Islet of Langerhans (tissue), 1 donor: ENCODE measurements around the gene SLC25A48.
"Not testable (repeated sequence)": the region's sequence is repeated elsewhere in the genome, so short reads cannot be mapped to it uniquely, and the experiment has no call there.

ENCODE experiments used
- FAIRE-seq: peaks from one replicate; lab custom pipeline; 2011; peaks lifted over from hg19 to GRCh38; lab: Jason Lieb, UNC

SLC25A48 gene

GRCh38 chr5:135829681-135830383, 4.6 kb upstream of the SLC25A48 start:
- no peak for FAIRE-seq

GRCh38 chr5:135830384-135830700, 4.1 kb upstream of the SLC25A48 start:
- no peak for FAIRE-seq

GRCh38 chr5:135830876-135831275, 3.6 kb upstream of the SLC25A48 start:
- no peak for FAIRE-seq

- FAIRE-seq = no peak
Observed at GRCh38 chr5:135831439-135831838, 3.0 kb upstream of the SLC25A48 start.

- no peak for FAIRE-seq
Observed at GRCh38 chr5:135831851-135832555, 2.5 kb upstream of the SLC25A48 start.

- no peak for FAIRE-seq
Observed at GRCh38 chr5:135832941-135833920, 1.2 kb upstream of the SLC25A48 start.

- no peak for FAIRE-seq
Observed at GRCh38 chr5:135833961-135834638, 363 bp upstream of the SLC25A48 start.

- no peak for FAIRE-seq
Observed at GRCh38 chr5:135835766-135836165, 1.3 kb downstream of the SLC25A48 start.

GRCh38 chr5:135838395-135838794, 3.9 kb downstream of the SLC25A48 start:
- FAIRE-seq = not testable (repeated sequence)

- FAIRE-seq = no peak
Observed at GRCh38 chr5:135839566-135839965, 5.1 kb downstream of the SLC25A48 start.

GRCh38 chr5:135840959-135841358, 6.5 kb downstream of the SLC25A48 start:
- FAIRE-seq = no peak

GRCh38 chr5:135842737-135843136, 8.3 kb downstream of the SLC25A48 start:
- FAIRE-seq = no peak

GRCh38 chr5:135843571-135844337, 9.3 kb downstream of the SLC25A48 start:
- FAIRE-seq = no peak

GRCh38 chr5:135846311-135846710, 11.8 kb downstream of the SLC25A48 start:
- FAIRE-seq = no peak

GRCh38 chr5:135847976-135848375, 13.5 kb downstream of the SLC25A48 start:
- FAIRE-seq = no peak

GRCh38 chr5:135850231-135850630, 15.8 kb downstream of the SLC25A48 start:
- no peak for FAIRE-seq

- FAIRE-seq = no peak
Observed at GRCh38 chr5:135850671-135851070, 16.2 kb downstream of the SLC25A48 start.

- no peak for FAIRE-seq
Observed at GRCh38 chr5:135851186-135851914, 16.9 kb downstream of the SLC25A48 start.

- no peak for FAIRE-seq
Observed at GRCh38 chr5:135851915-135852845, 17.7 kb downstream of the SLC25A48 start.
